ENCODE measurements around the gene CDT1. TPM values are rescaled to one million over a fixed set of nuclear protein-coding genes. Genes with fewer than 3 reads are reported as not detected.

The CDT1 gene
- total RNA-seq, 1 experiment from 2014 or later, result 16.6 TPM

- peak; percentile 94 for DNase-seq (ENCODE audit: unreplicated experiment)
- Mint-ChIP-seq H3K27me3 (ENCODE audit: insufficient read depth, unreplicated experiment) (no peaks in the 10 kb centered on the region), H3K4me1 (ENCODE audit: insufficient read depth, unreplicated experiment) (peaks cover 18% of the 10 kb centered on the region), H3K9me3 (ENCODE audit: unreplicated experiment) (no peaks in the 10 kb centered on the region), H3K27ac (ENCODE audit: low read depth, unreplicated experiment) (peak within 1 kb of the TSS; percentile 49), H3K36me3 (ENCODE audit: insufficient read depth, unreplicated experiment) (peaks cover 15% of the 10 kb centered on the region), H3K4me3 (ENCODE audit: unreplicated experiment) (peak within 1 kb of the TSS; percentile 83)
- no peak for TF ChIP-seq CTCF (IDR thresholded peaks at IDR 0.05; ENCODE audit: unreplicated experiment)
- intact Hi-C loops (cut with micrococcal nuclease), result loop anchor here (1.0 kb wide), 1 partner anchor 45 kb away; no protein-coding TSS in a partner anchor
- POLR2A ChIA-PET, result interaction anchor here (0.6 to 3.8 kb wide), 21 partner anchors 11 to 906 kb away, joined by 3 to 42 read pairs (median 5); partner anchors contain the start of genes ACSF3, APRT, BANP and CTU2
- CTCF ChIA-PET, result interaction anchor here (0.5 to 5.1 kb wide), 15 partner anchors 8 to 625 kb away, joined by 3 to 47 read pairs (median 4); partner anchors contain the start of gene APRT
- BruUV-seq (replicated peaks), result no TSS peak
Measured at GRCh38 chr16:88856828-88857727, 53.5 kb downstream of the CDT1 start, which contains the start of the genes GALNS and TRAPPC2L. Gene GALNS (minus strand): TSS chr16:88856947. CDS start chr16:88856877, 70 bp downstream. Gene TRAPPC2L (plus strand): TSS chr16:88857127. CDS start chr16:88857151, 24 bp downstream.

GRCh38 chr16:88857728-88858339 lies 54.2 kb downstream of the CDT1 start:
- peak; percentile 72 for TF ChIP-seq CTCF (IDR thresholded peaks at IDR 0.05; ENCODE audit: unreplicated experiment)
- BruUV-seq (replicated peaks), result TSS peak; percentile 32
- Mint-ChIP-seq H3K27me3 (ENCODE audit: insufficient read depth, unreplicated experiment) (no peaks in the 10 kb centered on the region), H3K4me3 (ENCODE audit: unreplicated experiment) (peak overlapping the region; percentile 83), H3K27ac (ENCODE audit: low read depth, unreplicated experiment) (peak overlapping the region; percentile 49), H3K36me3 (ENCODE audit: insufficient read depth, unreplicated experiment) (peaks cover 13% of the 10 kb centered on the region), H3K4me1 (ENCODE audit: insufficient read depth, unreplicated experiment) (peaks cover 18% of the 10 kb centered on the region), H3K9me3 (ENCODE audit: unreplicated experiment) (no peaks in the 10 kb centered on the region)
- CTCF ChIA-PET, result interaction anchor here (0.6 to 5.1 kb wide), 19 partner anchors 8 to 1392 kb away, joined by 3 to 47 read pairs (median 4); partner anchors contain the start of genes APRT and MVD
- intact Hi-C loops (cut with micrococcal nuclease), result loop anchor here (1.0 kb wide), 1 partner anchor 46 kb away; no protein-coding TSS in a partner anchor
- DNase-seq (ENCODE audit: unreplicated experiment), result peak; percentile 67
- POLR2A ChIA-PET, result interaction anchor here (0.5 to 3.8 kb wide), 16 partner anchors 19 to 907 kb away, joined by 3 to 42 read pairs (median 5); partner anchors contain the start of genes ACSF3, APRT, BANP and PIEZO1

Other genes starting within 250 kb of the CDT1 start
- gene ZC3H18, start 233.4 kb upstream of the CDT1 start, total RNA-seq (2022), result 34.4 and 40.5 TPM in 2 replicates
- not detected in 2 replicates for gene IL17C, start 165.2 kb upstream of the CDT1 start, total RNA-seq (2022)
- gene CYBA, start 152.7 kb upstream of the CDT1 start, total RNA-seq (2022), result 0.54 and 0.84 TPM in 2 replicates
- gene MVD, start 140.7 kb upstream of the CDT1 start, total RNA-seq (2022), result 30.3 and 32.4 TPM in 2 replicates
- gene SNAI3, start 117.3 kb upstream of the CDT1 start, total RNA-seq (2022), result not detected in 2 replicates
- gene RNF166, start 97.4 kb upstream of the CDT1 start, total RNA-seq (2022), result 17.5 and 18.5 TPM in 2 replicates
- gene CTU2, start 97.3 kb upstream of the CDT1 start, total RNA-seq (2022), result 26.9 and 40.8 TPM in 2 replicates
- gene PIEZO1, start 18.6 kb upstream of the CDT1 start, total RNA-seq (2022), result 193 and 195 TPM in 2 replicates
- gene APRT, start 8.1 kb downstream of the CDT1 start, total RNA-seq (2022), result 231 and 248 TPM in 2 replicates
- 26.0 and 31.6 TPM in 2 replicates for gene GALNS, start 53.2 kb downstream of the CDT1 start, total RNA-seq (2022)
- 35.6 and 42.6 TPM in 2 replicates for gene TRAPPC2L, start 53.3 kb downstream of the CDT1 start, total RNA-seq (2022)
- gene PABPN1L, start 62.9 kb downstream of the CDT1 start, total RNA-seq (2022), result not detected in 2 replicates
- not detected in 2 replicates for gene CBFA2T3, start 173.4 kb downstream of the CDT1 start, total RNA-seq (2022)

Measured in MCF 10A (cell line).